GM15510 (cell line): ENCODE data around the gene NFATC2.

Source experiments
- POLR2A ChIP-seq: IDR thresholded peaks from 3 replicates; pipeline ENCODE4 v1.6.1; 2011; ENCODE audit warnings: borderline replicate concordance; ENCODE audit not compliant: insufficient read length; ENCODE audit errors: extremely low read depth

The NFATC2 gene

GRCh38 chr20:51574248-51575033 is 31.9 kb upstream of the NFATC2 start:
- TF ChIP-seq POLR2A = no peak

GRCh38 chr20:51573576-51574243 is 31.2 kb upstream of the NFATC2 start:
- no peak for TF ChIP-seq POLR2A

GRCh38 chr20:51571460-51571794 is 28.9 kb upstream of the NFATC2 start:
- TF ChIP-seq POLR2A = no peak

GRCh38 chr20:51570739-51571459 is 28.4 kb upstream of the NFATC2 start:
- TF ChIP-seq POLR2A = no peak

- TF ChIP-seq POLR2A = no peak
Observed at GRCh38 chr20:51569815-51570738, 27.6 kb upstream of the NFATC2 start.

GRCh38 chr20:51567622-51568021 is 25.1 kb upstream of the NFATC2 start:
- TF ChIP-seq POLR2A = no peak

- no peak for TF ChIP-seq POLR2A
Observed at GRCh38 chr20:51566594-51566993, 24.1 kb upstream of the NFATC2 start.

- TF ChIP-seq POLR2A = no peak
Observed at GRCh38 chr20:51565298-51566144, 23.0 kb upstream of the NFATC2 start.

- TF ChIP-seq POLR2A = no peak
Observed at GRCh38 chr20:51563486-51564332, 21.2 kb upstream of the NFATC2 start.

GRCh38 chr20:51563174-51563485 is 20.6 kb upstream of the NFATC2 start:
- no peak for TF ChIP-seq POLR2A

GRCh38 chr20:51562332-51563173 is 20.0 kb upstream of the NFATC2 start:
- TF ChIP-seq POLR2A = no peak

GRCh38 chr20:51562027-51562331 is 19.5 kb upstream of the NFATC2 start:
- no peak for TF ChIP-seq POLR2A

GRCh38 chr20:51560550-51561307 is 18.2 kb upstream of the NFATC2 start:
- no peak for TF ChIP-seq POLR2A
